Measurements from ENCODE around the gene COX7A2L. TPM values are rescaled to one million over a fixed set of nuclear protein-coding genes. Genes with fewer than 3 reads are reported as not detected.

COX7A2L gene
- total RNA-seq, 3 donors from 2014 or later = 142 to 161 (median 149) TPM

DNA sequence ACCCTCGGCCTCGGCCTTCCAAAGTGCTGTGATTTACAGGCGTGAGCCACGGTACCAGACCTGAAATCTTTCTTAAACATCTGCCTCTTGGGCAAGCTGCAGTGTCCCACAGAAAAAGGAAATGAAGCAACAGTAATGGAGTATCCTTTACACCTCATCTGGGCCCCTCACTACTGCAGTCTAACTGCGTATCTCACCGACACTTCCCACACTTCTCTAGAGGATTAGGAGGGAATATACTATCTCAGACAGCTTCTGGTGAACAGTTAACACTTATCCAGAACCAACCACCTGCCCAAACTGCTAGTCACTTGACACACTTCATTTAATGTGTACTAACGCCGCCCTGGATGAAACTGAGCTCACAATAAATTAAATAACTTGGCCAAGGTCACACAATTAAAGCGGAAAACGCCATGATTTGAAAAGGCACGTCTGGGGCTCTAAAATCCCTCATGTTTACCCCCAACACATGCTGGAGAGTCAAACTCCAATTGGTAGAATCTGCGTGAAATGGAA, 993 bp downstream of the COX7A2L start:
- H3K4me1 ChIP-seq = no peaks in the 10 kb centered on the region
- TF ChIP-seq, protein P1, sequence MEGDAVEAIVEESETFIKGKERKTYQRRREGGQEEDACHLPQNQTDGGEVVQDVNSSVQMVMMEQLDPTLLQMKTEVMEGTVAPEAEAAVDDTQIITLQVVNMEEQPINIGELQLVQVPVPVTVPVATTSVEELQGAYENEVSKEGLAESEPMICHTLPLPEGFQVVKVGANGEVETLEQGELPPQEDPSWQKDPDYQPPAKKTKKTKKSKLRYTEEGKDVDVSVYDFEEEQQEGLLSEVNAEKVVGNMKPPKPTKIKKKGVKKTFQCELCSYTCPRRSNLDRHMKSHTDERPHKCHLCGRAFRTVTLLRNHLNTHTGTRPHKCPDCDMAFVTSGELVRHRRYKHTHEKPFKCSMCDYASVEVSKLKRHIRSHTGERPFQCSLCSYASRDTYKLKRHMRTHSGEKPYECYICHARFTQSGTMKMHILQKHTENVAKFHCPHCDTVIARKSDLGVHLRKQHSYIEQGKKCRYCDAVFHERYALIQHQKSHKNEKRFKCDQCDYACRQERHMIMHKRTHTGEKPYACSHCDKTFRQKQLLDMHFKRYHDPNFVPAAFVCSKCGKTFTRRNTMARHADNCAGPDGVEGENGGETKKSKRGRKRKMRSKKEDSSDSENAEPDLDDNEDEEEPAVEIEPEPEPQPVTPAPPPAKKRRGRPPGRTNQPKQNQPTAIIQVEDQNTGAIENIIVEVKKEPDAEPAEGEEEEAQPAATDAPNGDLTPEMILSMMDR (IDR thresholded peaks at IDR 0.05) = no peak
- no peak for TF ChIP-seq POLR2A (IDR thresholded peaks at IDR 0.05)
- no peak for TF ChIP-seq POLR2AphosphoS5 (IDR thresholded peaks at IDR 0.05)
- peak overlapping the region; percentile 79 to 99 (median 82) for H3K4me3 ChIP-seq
- H3K27ac ChIP-seq = peak overlapping the region; percentile 87 to 94
- H3K27me3 ChIP-seq = no peaks in the 10 kb centered on the region
- no peaks in the 10 kb centered on the region for H3K9me3 ChIP-seq
- no peaks in the 10 kb centered on the region for H3K36me3 ChIP-seq
- DNase-seq (ENCODE audit: low spot score in 2 of 2) = no peak
- intact Hi-C loops (cut with DNase I; ENCODE audit: low total_unique reads) = no loop called here

DNA sequence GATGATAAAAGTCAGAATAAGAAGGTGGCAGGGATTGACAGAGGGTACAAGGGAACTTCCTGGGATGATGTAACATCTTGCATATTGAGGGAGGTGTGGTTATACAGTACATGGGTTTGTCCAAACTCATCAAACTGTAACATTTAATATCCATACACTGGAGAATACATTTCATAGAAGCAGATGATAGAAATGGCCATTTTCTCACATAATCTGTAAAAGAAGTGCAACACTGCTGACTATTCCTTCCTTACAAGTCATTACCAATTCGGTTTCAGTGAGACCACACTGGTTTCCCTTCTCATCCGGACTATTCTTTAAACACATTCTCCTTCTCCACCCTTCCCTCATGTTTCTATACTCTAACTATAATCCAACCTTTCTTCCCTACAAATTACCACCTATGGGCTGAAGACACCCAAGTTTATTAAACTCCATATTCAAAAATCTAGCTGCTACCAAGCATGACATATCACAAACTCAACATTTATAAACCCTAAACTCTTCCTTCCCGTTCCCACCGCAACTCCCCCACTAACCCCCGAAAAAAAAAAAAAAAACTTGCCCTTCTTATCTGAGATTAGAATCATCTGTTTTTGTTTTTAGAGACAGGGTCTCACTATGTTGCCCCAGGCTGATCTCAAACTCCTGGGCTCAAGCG, 1.6 kb downstream of the COX7A2L start:
- Histone ChIP-seq H3K4me3 (peak overlapping the region; percentile 79 to 99 (median 82)), H3K4me1 (no peaks in the 10 kb centered on the region), H3K9me3 (no peaks in the 10 kb centered on the region), H3K36me3 (no peaks in the 10 kb centered on the region), H3K27ac (peak overlapping the region in 1 of 2 donors; percentile 87), H3K27me3 (no peaks in the 10 kb centered on the region)
- TF ChIP-seq, protein P1 (IDR thresholded peaks at IDR 0.05) = no peak
- no peak for TF ChIP-seq POLR2A (IDR thresholded peaks at IDR 0.05)
- TF ChIP-seq POLR2AphosphoS5 (IDR thresholded peaks at IDR 0.05) = no peak
- intact Hi-C loops (cut with DNase I; ENCODE audit: low total_unique reads) = no loop called here
- no peak for DNase-seq (ENCODE audit: low spot score in 2 of 2)

DNA sequence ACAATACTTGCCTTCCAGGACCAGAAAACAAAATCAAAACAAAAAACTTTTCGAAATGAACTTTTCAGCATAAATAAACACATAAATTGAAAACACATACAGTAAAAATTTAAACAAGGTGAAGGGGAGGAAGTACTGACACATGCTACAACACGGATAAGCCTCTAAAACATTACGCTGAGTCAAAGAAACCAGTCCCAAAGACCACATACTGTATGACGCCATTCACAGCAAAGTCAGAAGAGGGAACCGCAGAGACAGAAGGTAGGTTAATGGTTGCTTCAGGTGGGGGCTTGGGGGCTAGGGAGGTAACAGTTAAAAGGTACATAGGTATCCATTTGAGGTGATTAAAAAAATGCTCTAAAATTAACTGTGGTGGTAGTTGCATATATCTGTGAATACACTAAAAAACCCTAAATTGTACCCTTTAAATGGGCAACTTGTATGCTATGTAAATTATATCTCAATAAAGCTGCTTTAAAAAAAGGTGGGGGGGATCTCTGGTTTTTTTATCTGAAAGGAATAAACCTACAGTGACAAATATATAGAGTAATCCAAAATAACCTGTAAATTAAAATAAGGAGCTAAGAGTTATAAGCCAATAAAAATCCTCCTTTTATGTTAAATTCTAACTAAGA, 7.1 kb downstream of the COX7A2L start:
- H3K27me3 ChIP-seq = no peaks in the 10 kb centered on the region
- no peaks in the 10 kb centered on the region for H3K4me1 ChIP-seq
- no peak for DNase-seq (ENCODE audit: low spot score in 2 of 2)
- TF ChIP-seq POLR2A (IDR thresholded peaks at IDR 0.05) = no peak
- no peak for TF ChIP-seq POLR2AphosphoS5 (IDR thresholded peaks at IDR 0.05)
- TF ChIP-seq, protein P1 (IDR thresholded peaks at IDR 0.05) = no peak
- no peak overlapping the region for H3K27ac ChIP-seq
- no peaks in the 10 kb centered on the region for H3K36me3 ChIP-seq
- H3K9me3 ChIP-seq = no peaks in the 10 kb centered on the region
- intact Hi-C loops (cut with DNase I; ENCODE audit: low total_unique reads) = no loop called here
- H3K4me3 ChIP-seq = no peak overlapping the region

DNA sequence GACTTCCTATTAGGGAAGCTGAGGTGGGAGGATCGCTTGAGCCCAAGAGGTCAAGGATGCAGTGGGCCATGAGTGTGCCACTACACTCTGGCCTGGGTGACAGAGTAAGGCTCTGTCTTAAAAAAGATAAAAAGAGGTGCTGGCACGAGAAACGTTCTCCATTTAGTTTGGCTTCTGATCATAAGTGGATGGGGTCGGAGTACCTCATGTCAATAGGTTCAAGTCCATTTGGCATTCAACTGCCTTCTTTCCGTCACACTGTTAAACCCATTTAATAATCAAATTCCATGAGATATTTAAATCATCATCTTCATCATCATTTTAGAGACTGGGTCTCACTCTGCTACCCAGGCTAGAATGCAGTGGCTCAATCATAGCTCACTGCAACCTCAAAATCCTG, 9.2 kb downstream of the COX7A2L start:
- TF ChIP-seq POLR2A (IDR thresholded peaks at IDR 0.05) (no peak), POLR2AphosphoS5 (IDR thresholded peaks at IDR 0.05) (no peak)
- TF ChIP-seq, protein P1 (IDR thresholded peaks at IDR 0.05) = no peak
- Histone ChIP-seq H3K27ac (no peak overlapping the region), H3K4me1 (no peaks in the 10 kb centered on the region), H3K9me3 (no peaks in the 10 kb centered on the region), H3K4me3 (no peak overlapping the region), H3K36me3 (no peaks in the 10 kb centered on the region), H3K27me3 (no peaks in the 10 kb centered on the region)
- DNase-seq (ENCODE audit: low spot score in 2 of 2) = no peak
- intact Hi-C loops (cut with DNase I; ENCODE audit: low total_unique reads) = no loop called here

DNA sequence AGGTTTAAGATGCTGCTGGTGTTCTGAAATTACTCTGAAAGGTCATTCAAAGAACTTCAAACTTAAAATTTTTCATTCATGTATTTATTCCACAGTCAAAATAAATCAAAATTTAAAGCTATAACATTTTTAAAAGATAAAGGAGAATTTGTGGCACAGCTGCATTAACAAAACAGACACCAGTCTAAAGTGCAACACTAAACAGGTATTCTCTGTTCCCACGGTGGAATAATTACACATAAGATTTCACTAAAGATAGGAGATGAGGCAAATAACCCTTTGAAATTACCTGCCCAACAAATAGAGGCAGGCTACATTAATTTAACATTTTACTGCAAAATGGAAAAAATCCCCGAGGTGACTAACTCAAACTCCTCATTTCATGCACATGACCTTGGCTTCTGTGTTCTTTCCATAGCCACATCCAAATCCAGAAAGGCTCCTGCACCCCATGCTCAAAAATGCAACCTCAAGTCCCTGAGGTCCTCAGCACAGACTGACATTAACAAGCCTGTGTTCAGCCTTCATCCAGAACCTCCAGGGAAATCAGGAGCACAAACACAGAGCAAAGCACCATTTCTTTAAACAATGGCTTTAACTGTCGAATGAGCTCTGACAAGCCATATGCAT, 10.5 kb downstream of the COX7A2L start:
- Histone ChIP-seq H3K27me3 (no peaks in the 10 kb centered on the region), H3K36me3 (no peaks in the 10 kb centered on the region), H3K4me1 (no peaks in the 10 kb centered on the region), H3K4me3 (no peak overlapping the region), H3K27ac (no peak overlapping the region), H3K9me3 (no peaks in the 10 kb centered on the region)
- intact Hi-C loops (cut with DNase I; ENCODE audit: low total_unique reads) = no loop called here
- TF ChIP-seq, protein P1 (IDR thresholded peaks at IDR 0.05) = no peak
- TF ChIP-seq POLR2A (IDR thresholded peaks at IDR 0.05) (no peak), POLR2AphosphoS5 (IDR thresholded peaks at IDR 0.05) (no peak)
- DNase-seq (ENCODE audit: low spot score in 2 of 2) = no peak

All from breast epithelium (tissue), 4 donors.